GM19463 (cell line): Measurements from ENCODE around the gene SLC30A5.
"Not testable (repeated sequence)": the region's sequence is repeated elsewhere in the genome, so short reads cannot be mapped to it uniquely, and the experiment has no call there.

Experiments used
- ATAC-seq: cut with Tn5 transposase; IDR thresholded peaks from one replicate; pipeline ENCODE4 v1.9.1; 2021; ENCODE audit warnings: mild to moderate bottlenecking, moderate library complexity; ENCODE audit not compliant: unreplicated experiment

SLC30A5 gene

GRCh38 chr5:69103521-69103920 is 9.7 kb downstream of the SLC30A5 start:
- ATAC-seq = no peak

- peak; percentile 85 for ATAC-seq
Observed at GRCh38 chr5:69105996-69106906, 12.4 kb downstream of the SLC30A5 start.

- ATAC-seq = not testable (repeated sequence)
Observed at GRCh38 chr5:69108367-69108766, 14.6 kb downstream of the SLC30A5 start.

- ATAC-seq = no peak
Observed at GRCh38 chr5:69113851-69114250, 20.0 kb downstream of the SLC30A5 start.

- ATAC-seq = no peak
Observed at GRCh38 chr5:69115526-69115925, 21.7 kb downstream of the SLC30A5 start.

- no peak for ATAC-seq
Observed at GRCh38 chr5:69129413-69129812, 35.6 kb downstream of the SLC30A5 start.

GRCh38 chr5:69130241-69130640 is 36.4 kb downstream of the SLC30A5 start:
- ATAC-seq = no peak

- ATAC-seq = no peak
Observed at GRCh38 chr5:69131304-69131703, 37.5 kb downstream of the SLC30A5 start.

- no peak for ATAC-seq
Observed at GRCh38 chr5:69134126-69134525, 40.3 kb downstream of the SLC30A5 start.

GRCh38 chr5:69136293-69136692 is 42.5 kb downstream of the SLC30A5 start:
- peak; percentile 90 for ATAC-seq

GRCh38 chr5:69137208-69137607 is 43.4 kb downstream of the SLC30A5 start:
- ATAC-seq = not testable (repeated sequence)

GRCh38 chr5:69137807-69138206 is 44.0 kb downstream of the SLC30A5 start:
- ATAC-seq = no peak

- no peak for ATAC-seq
Observed at GRCh38 chr5:69138766-69139165, 45.0 kb downstream of the SLC30A5 start.

- ATAC-seq = not testable (repeated sequence)
Observed at GRCh38 chr5:69140239-69140638, 46.4 kb downstream of the SLC30A5 start.

GRCh38 chr5:69140827-69141226 is 47.0 kb downstream of the SLC30A5 start:
- ATAC-seq = no peak

- ATAC-seq = not testable (repeated sequence)
Observed at GRCh38 chr5:69148576-69148975, 54.8 kb downstream of the SLC30A5 start.

- no peak for ATAC-seq
Observed at GRCh38 chr5:69148981-69149675, 55.3 kb downstream of the SLC30A5 start.

GRCh38 chr5:69149676-69150010 is 55.8 kb downstream of the SLC30A5 start:
- no peak for ATAC-seq

- no peak for ATAC-seq
Observed at GRCh38 chr5:69152731-69153130, 58.9 kb downstream of the SLC30A5 start.

GRCh38 chr5:69156456-69156855 is 62.6 kb downstream of the SLC30A5 start:
- ATAC-seq = no peak

GRCh38 chr5:69158039-69158438 is 64.2 kb downstream of the SLC30A5 start:
- ATAC-seq = no peak

- no peak for ATAC-seq
Observed at GRCh38 chr5:69160651-69161050, 66.8 kb downstream of the SLC30A5 start.
